Measurements from ENCODE around the gene TEX52. TPM values are rescaled to one million over a fixed set of nuclear protein-coding genes. Genes with fewer than 3 reads are reported as not detected.

TEX52 gene
- not detected in 2 replicates for total RNA-seq

GRCh38 chr12:2857021-2857431 is at the start of gene TEX52:
TEX52 (minus strand) TSS chr12:2857039; CDS start chr12:2857026, 13 bp downstream.
- TF ChIP-seq CTCF (IDR thresholded peaks at IDR 0.05; ENCODE audit: insufficient read depth, low read length, poor library complexity, severe bottlenecking): no peak
- DNase-seq (ENCODE audit: low read depth): no peak
- H3K27me3 ChIP-seq (ENCODE audit: control insufficient read depth, insufficient read depth, low read length): no peaks in the 10 kb centered on the region
- no peak within 1 kb of the TSS for H3K4me3 ChIP-seq (ENCODE audit: low read depth, low read length)
- H3K36me3 ChIP-seq (ENCODE audit: control insufficient read depth, insufficient read depth, low read length): peaks cover 1% of the 10 kb centered on the region

DNA sequence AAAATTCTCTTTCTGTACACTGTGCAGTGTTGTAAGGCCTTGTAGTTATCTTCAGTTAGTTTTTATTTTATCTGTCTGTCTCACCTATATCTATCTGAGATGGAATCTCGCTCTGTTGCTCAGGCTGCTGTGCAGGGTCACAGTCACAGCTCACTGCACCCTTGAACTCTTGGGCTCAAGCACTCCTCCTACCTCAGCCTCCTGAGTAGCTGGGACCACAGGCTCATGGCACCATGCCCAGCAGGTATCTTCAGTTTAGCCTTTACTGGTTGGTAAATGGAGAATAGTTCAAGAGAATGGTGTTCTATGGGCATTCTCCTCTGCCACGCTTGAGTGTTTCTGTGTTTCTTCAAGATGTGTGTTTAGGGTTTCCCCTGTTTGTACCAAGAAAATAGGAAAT is 47.4 kb upstream of the TEX52 start:
- no peak for DNase-seq (ENCODE audit: low read depth)
- Histone ChIP-seq H3K4me3 (ENCODE audit: low read depth, low read length) (no peak overlapping the region), H3K27me3 (ENCODE audit: control insufficient read depth, insufficient read depth, low read length) (no peaks in the 10 kb centered on the region), H3K36me3 (ENCODE audit: control insufficient read depth, insufficient read depth, low read length) (no peaks in the 10 kb centered on the region)
- TF ChIP-seq CTCF (IDR thresholded peaks at IDR 0.05; ENCODE audit: insufficient read depth, low read length, poor library complexity, severe bottlenecking): no peak

DNA sequence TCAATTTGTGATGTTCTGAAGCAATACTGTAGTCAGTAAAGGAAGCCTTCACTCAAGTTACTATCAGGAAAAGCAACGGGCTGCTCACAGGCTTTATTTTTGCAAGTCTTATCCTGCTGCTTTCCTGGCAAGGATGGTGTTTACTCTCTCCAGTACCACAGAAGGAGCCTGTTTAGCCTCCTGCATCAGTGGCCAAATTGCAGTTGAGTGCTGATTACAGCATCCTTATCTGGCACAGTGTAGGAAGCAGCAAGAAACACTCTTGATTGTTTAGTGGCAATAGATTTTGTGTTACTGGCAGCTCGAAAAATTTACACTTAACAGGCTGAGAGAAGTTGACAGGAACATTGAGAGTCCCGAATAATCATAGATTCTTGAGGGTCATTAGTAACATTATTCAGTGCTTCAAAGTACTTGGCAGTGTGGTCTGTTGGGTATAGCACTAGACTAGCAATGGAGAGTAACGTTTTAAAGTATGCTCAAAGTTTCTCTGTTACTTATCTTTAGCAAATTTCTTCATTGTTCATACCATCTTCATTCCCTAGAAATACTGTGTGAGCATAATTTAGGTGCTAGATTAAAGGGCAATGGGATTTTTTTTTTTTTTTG is 45.5 kb upstream of the TEX52 start:
- no peaks in the 10 kb centered on the region for H3K27me3 ChIP-seq (ENCODE audit: control insufficient read depth, insufficient read depth, low read length)
- H3K36me3 ChIP-seq (ENCODE audit: control insufficient read depth, insufficient read depth, low read length): no peaks in the 10 kb centered on the region
- TF ChIP-seq CTCF (IDR thresholded peaks at IDR 0.05; ENCODE audit: insufficient read depth, low read length, poor library complexity, severe bottlenecking): no peak
- H3K4me3 ChIP-seq (ENCODE audit: low read depth, low read length): no peak overlapping the region
- DNase-seq (ENCODE audit: low read depth): no peak

DNA sequence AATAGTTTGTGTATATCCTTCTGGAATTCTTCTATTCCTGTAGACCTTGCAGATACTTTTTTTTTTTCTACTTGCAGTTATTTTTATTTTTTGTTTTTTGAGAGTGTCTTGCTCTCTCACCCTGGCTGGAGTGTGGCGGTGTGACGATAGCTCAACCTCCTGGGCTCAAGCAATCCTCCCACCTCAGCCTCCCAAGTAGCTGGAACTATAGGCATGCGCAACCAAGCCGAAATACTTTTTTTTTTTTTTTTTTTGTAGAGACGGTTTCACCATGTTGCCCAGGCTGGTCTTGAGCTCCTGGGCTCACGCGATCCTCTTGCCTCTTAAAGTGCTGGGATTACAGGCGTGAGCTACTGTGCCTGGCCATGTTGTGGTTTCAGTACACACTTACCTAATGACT is 43.8 kb upstream of the TEX52 start:
- no peak for DNase-seq (ENCODE audit: low read depth)
- H3K36me3 ChIP-seq (ENCODE audit: control insufficient read depth, insufficient read depth, low read length): no peaks in the 10 kb centered on the region
- no peak for TF ChIP-seq CTCF (IDR thresholded peaks at IDR 0.05; ENCODE audit: insufficient read depth, low read length, poor library complexity, severe bottlenecking)
- H3K4me3 ChIP-seq (ENCODE audit: low read depth, low read length): no peak overlapping the region
- H3K27me3 ChIP-seq (ENCODE audit: control insufficient read depth, insufficient read depth, low read length): no peaks in the 10 kb centered on the region

DNA sequence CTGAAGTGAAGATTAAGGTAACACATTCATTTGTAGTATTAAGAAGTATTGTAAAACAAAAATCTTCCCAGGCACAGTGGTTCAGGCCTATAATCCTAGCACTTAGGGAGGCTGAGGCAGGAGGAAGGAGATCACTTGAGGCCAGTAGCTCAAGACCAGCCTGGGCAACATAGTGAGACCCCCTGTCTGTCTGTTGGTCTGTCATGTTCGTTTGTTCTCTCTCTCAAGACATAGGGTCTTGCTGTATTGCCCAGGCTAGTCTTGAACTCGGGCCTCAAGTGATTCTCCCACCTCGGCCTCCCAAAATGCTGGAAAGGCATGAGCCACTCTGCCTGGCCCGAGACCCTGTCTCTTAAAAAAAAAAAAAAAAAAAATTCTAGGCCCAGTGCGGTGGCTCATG is 40.6 kb upstream of the TEX52 start:
- Histone ChIP-seq H3K36me3 (ENCODE audit: control insufficient read depth, insufficient read depth, low read length) (no peaks in the 10 kb centered on the region), H3K27me3 (ENCODE audit: control insufficient read depth, insufficient read depth, low read length) (no peaks in the 10 kb centered on the region)
- TF ChIP-seq CTCF (IDR thresholded peaks at IDR 0.05; ENCODE audit: insufficient read depth, low read length, poor library complexity, severe bottlenecking): no peak

GRCh38 chr12:2895511-2895910 is 38.7 kb upstream of the TEX52 start:
- Histone ChIP-seq H3K4me3 (ENCODE audit: low read depth, low read length) (no peak overlapping the region), H3K36me3 (ENCODE audit: control insufficient read depth, insufficient read depth, low read length) (no peaks in the 10 kb centered on the region), H3K27me3 (ENCODE audit: control insufficient read depth, insufficient read depth, low read length) (no peaks in the 10 kb centered on the region)
- no peak for TF ChIP-seq CTCF (IDR thresholded peaks at IDR 0.05; ENCODE audit: insufficient read depth, low read length, poor library complexity, severe bottlenecking)
- DNase-seq (ENCODE audit: low read depth): no peak

More for the DNA sequence above, 40.6 kb upstream of the TEX52 start:
- DNase-seq (ENCODE audit: low read depth): no peak
- H3K4me3 ChIP-seq (ENCODE audit: low read depth, low read length): no peak overlapping the region

Data from kidney epithelial cell (primary cell).